CD14-positive monocyte (primary cell): ENCODE results near the gene MIA. TPM values are rescaled to one million over a fixed set of nuclear protein-coding genes. Genes with fewer than 3 reads are reported as not detected.

Source experiments
- DNase-seq, 3 donors: peaks; one replicate each; pipeline ENCODE4 v3.0.0-alpha.2; 2011 to 2022
- H2AFZ ChIP-seq: 2 replicates; pipeline ENCODE4 v1.6.0; 2012; ENCODE audit warnings: mild to moderate bottlenecking, low read depth, low read length, inconsistent platforms; ENCODE audit not compliant: insufficient read depth, poor library complexity, severe bottlenecking
- H3K27ac ChIP-seq, 2 donors: 1 replicate in 1 of 2; 2 replicates in 1 of 2; pipeline ENCODE4 v1.5.1; 2012 to 2013; ENCODE audit warnings: low read length in 2 of 2, control low read depth in 1 of 2, inconsistent platforms in 1 of 2, low read depth in 1 of 2, mild to moderate bottlenecking in 1 of 2
- H3K27me3 ChIP-seq, 2 donors: one replicate each; pipeline versions ENCODE4 v1.6.0 to v1.6.1; 2011 to 2013; ENCODE audit warnings: low read length in 2 of 2; ENCODE audit not compliant: control insufficient read depth in 2 of 2, insufficient read depth in 2 of 2
- H3K36me3 ChIP-seq, 2 donors: replicated peaks in 1 of 2; 1 replicate in 1 of 2; 2 replicates in 1 of 2; pipeline versions ENCODE4 v1.5.1 to v1.6.1; 2012 to 2013; ENCODE audit warnings: low read length in 2 of 2, control low read depth in 1 of 2, inconsistent platforms in 1 of 2, mild to moderate bottlenecking in 1 of 2; ENCODE audit not compliant: insufficient read depth in 2 of 2, control insufficient read depth in 1 of 2
- H3K4me1 ChIP-seq, 2 donors: 1 replicate in 1 of 2; 2 replicates in 1 of 2; pipeline versions ENCODE4 v1.5.1 to v1.6.1; 2012 to 2013; ENCODE audit warnings: low read length in 2 of 2, control low read depth in 1 of 2, inconsistent platforms in 1 of 2, mild to moderate bottlenecking in 1 of 2, moderate library complexity in 1 of 2; ENCODE audit not compliant: insufficient read depth in 2 of 2, control insufficient read depth in 1 of 2
- H3K4me2 ChIP-seq: replicated peaks from 2 replicates; pipeline ENCODE3; 2012; ENCODE audit warnings: low read length, moderate library complexity, mild to moderate bottlenecking; ENCODE audit not compliant: poor library complexity, severe bottlenecking; ENCODE audit errors: extremely low read depth
- H3K4me3 ChIP-seq, 3 experiments: fragments of 200-600 bp in 1 of 3; sonication (generic) in 1 of 3; replicated peaks in 1 of 3; 1 replicate in 2 of 3; 2 replicates in 1 of 3; pipeline ENCODE4 v1.5.1; 2011 to 2013; ENCODE audit warnings: low read length in 3 of 3, mild to moderate bottlenecking in 3 of 3, control low read depth in 2 of 3, low read depth in 2 of 3, inconsistent platforms in 1 of 3, moderate library complexity in 1 of 3
- H3K79me2 ChIP-seq: 2 replicates; pipeline ENCODE4 v1.6.0; 2012; ENCODE audit warnings: mild to moderate bottlenecking, control low read depth, inconsistent platforms, low read length, moderate library complexity; ENCODE audit not compliant: insufficient read depth
- H3K9ac ChIP-seq: 2 replicates; pipeline ENCODE4 v1.6.0; 2017; ENCODE audit warnings: low read length, mild to moderate bottlenecking; ENCODE audit not compliant: insufficient read depth, poor library complexity, severe bottlenecking
- H3K9me3 ChIP-seq, 2 donors: replicated peaks in 1 of 2; 1 replicate in 1 of 2; 2 replicates in 1 of 2; pipeline versions ENCODE4 v1.5.1 to v1.6.1; 2012 to 2013; ENCODE audit warnings: low read length in 2 of 2, control low read depth in 1 of 2; ENCODE audit not compliant: control insufficient read depth in 1 of 2, insufficient read depth in 1 of 2
- H4K20me1 ChIP-seq: 2 replicates; pipeline ENCODE4 v1.6.0; 2012; ENCODE audit warnings: mild to moderate bottlenecking, low read length, control low read depth, moderate library complexity; ENCODE audit not compliant: insufficient read depth
- H3K27ac Mint-ChIP-seq, 7 donors: one replicate each; pipeline ENCODE4 v1.8.0; 2020; ENCODE audit warnings: mild to moderate bottlenecking in 7 of 7, mixed read lengths in 7 of 7, moderate library complexity in 6 of 7, inconsistent platforms in 2 of 7
- H3K27me3 Mint-ChIP-seq, 3 donors: one replicate each; pipeline ENCODE4 v1.8.0; 2021 to 2022; ENCODE audit warnings: low read depth in 3 of 3, mild to moderate bottlenecking in 3 of 3, mixed read lengths in 3 of 3, moderate library complexity in 3 of 3, inconsistent platforms in 1 of 3
- H3K36me3 Mint-ChIP-seq, 2 donors: one replicate each; pipeline ENCODE4 v1.8.0; 2020; ENCODE audit warnings: mixed read lengths in 2 of 2, inconsistent platforms in 1 of 2, mild to moderate bottlenecking in 1 of 2
- H3K4me1 Mint-ChIP-seq: one replicate; pipeline ENCODE4 v1.8.0; 2020; ENCODE audit warnings: mild to moderate bottlenecking, mixed read lengths
- H3K4me3 Mint-ChIP-seq, 2 donors: one replicate each; pipeline ENCODE4 v1.8.0; 2020; ENCODE audit warnings: mild to moderate bottlenecking in 2 of 2, mixed read lengths in 2 of 2, moderate library complexity in 1 of 2
- H3K9me3 Mint-ChIP-seq, 7 donors: one replicate each; pipeline ENCODE4 v1.8.0; 2020 to 2022; ENCODE audit warnings: mixed read lengths in 7 of 7, mild to moderate bottlenecking in 6 of 7, moderate library complexity in 6 of 7, inconsistent platforms in 2 of 7
- WGBS: methylation state at CpG from one replicate; pipeline ENCODE4 v1.1.5; 2013; ENCODE audit warnings: missing lambda C conversion rate; ENCODE audit not compliant: insufficient coverage; 5-methylcytosine and 5-hydroxymethylcytosine counted together
- intact Hi-C, 2 donors: fragments of 100-400 bp; cut with micrococcal nuclease; formaldehyde crosslinking; loops; one replicate each; pipeline versions ENCODE4 v1.15.0 to v1.15.1; 2023
- polyA plus RNA-seq, 3 donors: library from polyadenylated mRNA; depleted of rRNA in 1 of 3; unstranded in 2 of 3; stranded (reverse) in 1 of 3; fragments of 300-500 nt in 2 of 3; fragments of >200 nt in 1 of 3; fragmentation: Illumina TruSeq in 2 of 3; gene quantifications; 1 replicate in 2 of 3; 2 replicates in 1 of 3; pipeline ENCODE4 v1.2.3, GENCODE V29; 2012 to 2021
- TF ChIP-seq, protein P1 (sequence below): fragments of 200-600 bp; IDR thresholded peaks from one replicate; pipeline ENCODE4 v1.8.0; 2022; ENCODE audit warnings: antibody characterized with exemption, mild to moderate bottlenecking

MIA gene
- polyA plus RNA-seq, 3 donors = 0.47 TPM; not detected in 2

DNA sequence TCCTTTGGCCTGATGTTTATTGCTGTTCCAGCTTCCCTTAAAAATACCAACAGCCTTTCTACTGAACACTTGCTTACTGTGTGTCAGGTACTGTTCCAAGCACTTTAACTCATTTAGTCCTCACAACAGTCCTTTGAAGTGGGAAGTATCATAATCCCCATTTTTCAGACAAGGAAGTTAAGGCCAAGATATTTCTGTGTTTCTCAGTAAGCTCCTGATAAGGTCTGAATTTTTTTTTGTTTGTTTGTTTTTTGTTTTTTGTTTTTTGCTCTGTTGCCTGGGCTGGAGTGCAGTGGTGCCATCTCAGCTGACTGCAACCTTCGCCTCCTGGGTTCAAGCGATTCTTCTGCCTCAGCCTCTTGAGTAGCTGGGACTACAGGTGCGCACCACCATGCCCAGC is 16.8 kb upstream of the MIA start:
- Histone ChIP-seq H3K4me2 (no peak overlapping the region), H4K20me1 (peaks cover 80% of the 10 kb centered on the region), H3K36me3 (peaks cover 63 to 81% of the 10 kb centered on the region in 2 donors), H3K27ac (peak overlapping the region in 1 of 2 donors; percentile 37), H3K4me3 (no peak overlapping the region), H3K9me3 (no peaks in the 10 kb centered on the region), H3K4me1 (peaks cover 34 to 39% of the 10 kb centered on the region in 2 donors), H3K9ac (no peak overlapping the region), H2AFZ (no peak overlapping the region), H3K79me2 (peaks cover 78% of the 10 kb centered on the region), H3K27me3 (no peaks in the 10 kb centered on the region)
- TF ChIP-seq, protein P1, sequence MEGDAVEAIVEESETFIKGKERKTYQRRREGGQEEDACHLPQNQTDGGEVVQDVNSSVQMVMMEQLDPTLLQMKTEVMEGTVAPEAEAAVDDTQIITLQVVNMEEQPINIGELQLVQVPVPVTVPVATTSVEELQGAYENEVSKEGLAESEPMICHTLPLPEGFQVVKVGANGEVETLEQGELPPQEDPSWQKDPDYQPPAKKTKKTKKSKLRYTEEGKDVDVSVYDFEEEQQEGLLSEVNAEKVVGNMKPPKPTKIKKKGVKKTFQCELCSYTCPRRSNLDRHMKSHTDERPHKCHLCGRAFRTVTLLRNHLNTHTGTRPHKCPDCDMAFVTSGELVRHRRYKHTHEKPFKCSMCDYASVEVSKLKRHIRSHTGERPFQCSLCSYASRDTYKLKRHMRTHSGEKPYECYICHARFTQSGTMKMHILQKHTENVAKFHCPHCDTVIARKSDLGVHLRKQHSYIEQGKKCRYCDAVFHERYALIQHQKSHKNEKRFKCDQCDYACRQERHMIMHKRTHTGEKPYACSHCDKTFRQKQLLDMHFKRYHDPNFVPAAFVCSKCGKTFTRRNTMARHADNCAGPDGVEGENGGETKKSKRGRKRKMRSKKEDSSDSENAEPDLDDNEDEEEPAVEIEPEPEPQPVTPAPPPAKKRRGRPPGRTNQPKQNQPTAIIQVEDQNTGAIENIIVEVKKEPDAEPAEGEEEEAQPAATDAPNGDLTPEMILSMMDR = no peak
- Mint-ChIP-seq H3K27me3 (peaks cover 0 to 2% (median 0%) of the 10 kb centered on the region in 3 donors), H3K27ac (peak overlapping the region in 3 of 7 donors; percentile 13 to 38 (median 27)), H3K9me3 (no peaks in the 10 kb centered on the region), H3K4me1 (peaks cover 30% of the 10 kb centered on the region), H3K4me3 (no peak overlapping the region), H3K36me3 (peaks cover 67 to 77% of the 10 kb centered on the region in 2 donors)
- no peak for DNase-seq
- intact Hi-C loops = loop anchor here in 1 of 2 donors (10.0 kb wide), 1 partner anchor 46 kb away; no protein-coding TSS in a partner anchor
- 100% methylated on average over 3 of the region's 3 CpGs for WGBS

DNA sequence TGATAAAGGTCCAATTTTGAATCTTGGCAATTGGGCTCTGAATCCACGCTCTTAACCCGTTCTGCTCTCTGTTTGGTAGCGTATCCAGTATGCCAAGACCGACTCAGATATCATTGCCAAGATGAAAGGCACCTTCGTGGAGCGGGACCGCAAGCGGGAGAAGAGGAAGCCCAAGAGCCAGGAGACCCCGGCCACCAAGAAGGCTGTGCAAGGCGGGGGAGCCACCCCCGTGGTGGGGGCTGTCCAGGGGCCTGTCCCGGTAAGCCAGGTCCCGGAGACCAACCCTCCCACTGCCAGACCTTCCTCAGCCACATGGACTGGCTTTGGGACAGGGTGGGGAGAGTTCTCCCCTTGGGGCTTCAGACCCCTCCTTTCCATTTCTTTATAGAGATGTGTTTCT is 16.0 kb upstream of the MIA start:
- no peaks in the 10 kb centered on the region for H3K9me3 Mint-ChIP-seq
- no peak overlapping the region for H3K4me3 Mint-ChIP-seq
- TF ChIP-seq, protein P1 = no peak
- DNase-seq = no peak
- Histone ChIP-seq H3K9me3 (no peaks in the 10 kb centered on the region), H3K36me3 (peaks cover 71 to 89% of the 10 kb centered on the region in 2 donors), H3K4me3 (no peak overlapping the region), H3K9ac (no peak overlapping the region), H3K27ac (no peak overlapping the region), H3K27me3 (no peaks in the 10 kb centered on the region), H2AFZ (no peak overlapping the region), H3K4me1 (peaks cover 25 to 30% of the 10 kb centered on the region in 2 donors), H3K4me2 (no peak overlapping the region), H3K79me2 (peaks cover 72% of the 10 kb centered on the region), H4K20me1 (peaks cover 88% of the 10 kb centered on the region)
- peaks cover 23% of the 10 kb centered on the region for H3K4me1 Mint-ChIP-seq
- peaks cover 75 to 83% of the 10 kb centered on the region in 2 donors for H3K36me3 Mint-ChIP-seq
- H3K27ac Mint-ChIP-seq = peak overlapping the region in 2 of 7 donors; percentile 13 to 33
- peaks cover 0 to 2% (median 0%) of the 10 kb centered on the region in 3 donors for H3K27me3 Mint-ChIP-seq
- 97% methylated on average over 5 of the region's 13 CpGs for WGBS
- intact Hi-C loops = loop anchor here in 1 of 2 donors (10.0 kb wide), 1 partner anchor 45 kb away; no protein-coding TSS in a partner anchor
